B cell (primary cell): ENCODE results near the gene ATRNL1. TPM values are rescaled to one million over a fixed set of nuclear protein-coding genes. Genes with fewer than 3 reads are reported as not detected.

Experiments
- ATAC-seq: fragments of 200-7000 bp; cut with Tn5 transposase; one replicate; pipeline ENCODE4 v1.10.0; 2021; ENCODE audit warnings: low read depth, mild to moderate bottlenecking, moderate number of reproducible peaks, moderate library complexity
- CTCF ChIA-PET: fragments of 350-600 bp; sonication (Branson Sonifier 250); formaldehyde crosslinking; loops from one replicate; lab custom pipeline; 2021; ENCODE audit warnings: antibody characterized with exemption, inconsistent platforms; lab: Charles Lee
- POLR2A ChIA-PET: fragments of 350-600 bp; sonication (Branson Sonifier 250); formaldehyde crosslinking; loops from one replicate; lab custom pipeline; 2021; ENCODE audit warnings: antibody characterized with exemption; lab: Charles Lee
- DNase-seq: peaks from one replicate; pipeline ENCODE4 v3.0.0; 2013
- H2AFZ ChIP-seq: 2 replicates; pipeline ENCODE4 v1.6.1; 2012; ENCODE audit warnings: mild to moderate bottlenecking, low read depth, low read length; ENCODE audit not compliant: insufficient read depth, poor library complexity, severe bottlenecking
- H3K27ac ChIP-seq, 2 donors: 1 replicate in 1 of 2; 2 replicates in 1 of 2; pipeline ENCODE4 v1.5.1; 2012 to 2013; ENCODE audit warnings: low read length in 2 of 2, mild to moderate bottlenecking in 2 of 2, moderate library complexity in 1 of 2
- H3K27me3 ChIP-seq, 4 experiments: fragments of 200-600 bp in 1 of 4; sonication (generic) in 1 of 4; replicated peaks in 1 of 4; 1 replicate in 2 of 4; 2 replicates in 2 of 4; pipeline versions ENCODE4 v1.6.1 to v1.7.0; 2013 to 2016; ENCODE audit warnings: low read length in 3 of 4, mild to moderate bottlenecking in 2 of 4, mixed read lengths in 1 of 4, moderate library complexity in 1 of 4; ENCODE audit not compliant: insufficient read depth in 4 of 4, control insufficient read depth in 3 of 4; ENCODE audit errors: control extremely low read depth in 1 of 4
- H3K36me3 ChIP-seq, 2 experiments: replicated peaks in 1 of 2; 1 replicate in 1 of 2; 2 replicates in 1 of 2; pipeline versions ENCODE4 v1.6.1 to v1.7.1; 2013; ENCODE audit warnings: low read length in 1 of 2; ENCODE audit not compliant: insufficient read depth in 2 of 2, control insufficient read depth in 1 of 2; ENCODE audit errors: control extremely low read depth in 1 of 2, extremely low read depth in 1 of 2
- H3K4me1 ChIP-seq, 2 donors: fragments of 200-600 bp in 1 of 2; sonication (generic) in 1 of 2; 1 replicate in 1 of 2; 2 replicates in 1 of 2; pipeline versions ENCODE4 v1.5.1 to v1.6.1; 2013 to 2017; ENCODE audit warnings: low read length in 2 of 2; ENCODE audit not compliant: control insufficient read depth in 2 of 2, insufficient read depth in 2 of 2
- H3K4me2 ChIP-seq: replicated peaks from 2 replicates; pipeline ENCODE3; 2012; ENCODE audit warnings: mild to moderate bottlenecking, low read depth, low read length; ENCODE audit not compliant: poor library complexity, severe bottlenecking
- H3K4me3 ChIP-seq, 5 experiments: fragments of 200-600 bp in 1 of 5; sonication (generic) in 1 of 5; 1 replicate in 3 of 5; 2 replicates in 2 of 5; pipeline versions ENCODE4 v1.5.1 to v1.7.0; 2011 to 2016; ENCODE audit warnings: low read length in 4 of 5, mild to moderate bottlenecking in 4 of 5, low read depth in 2 of 5, control low read depth in 1 of 5, moderate library complexity in 1 of 5; ENCODE audit not compliant: insufficient read depth in 1 of 5; ENCODE audit errors: control extremely low read depth in 1 of 5, extremely low read depth in 1 of 5
- H3K79me2 ChIP-seq: fragments of 200-600 bp; sonication (generic); one replicate; pipeline ENCODE4 v1.6.0; 2016; ENCODE audit warnings: low read length; ENCODE audit not compliant: control insufficient read depth, insufficient read depth
- H3K9ac ChIP-seq: fragments of 200-600 bp; sonication (generic); 2 replicates; pipeline ENCODE4 v1.6.1; 2017; ENCODE audit warnings: mild to moderate bottlenecking, low read length, moderate library complexity
- H3K9me3 ChIP-seq, 3 donors: one replicate each; pipeline versions ENCODE4 v1.6.1 to v1.7.1; 2013; ENCODE audit warnings: low read length in 2 of 3; ENCODE audit not compliant: control insufficient read depth in 2 of 3, insufficient read depth in 1 of 3; ENCODE audit errors: control extremely low read depth in 1 of 3
- H4K20me1 ChIP-seq: 2 replicates; pipeline ENCODE4 v1.6.0; 2012; ENCODE audit warnings: mild to moderate bottlenecking, low read length; ENCODE audit not compliant: insufficient read depth, control insufficient read depth, poor library complexity, severe bottlenecking
- H3K27ac Mint-ChIP-seq: one replicate; pipeline ENCODE4 v1.8.0; 2021; ENCODE audit warnings: mixed read lengths
- H3K27me3 Mint-ChIP-seq: one replicate; pipeline ENCODE4 v1.8.0; 2021; ENCODE audit warnings: mixed read lengths
- H3K4me1 Mint-ChIP-seq: one replicate; pipeline ENCODE4 v1.8.0; 2021; ENCODE audit warnings: mixed read lengths
- H3K4me3 Mint-ChIP-seq: one replicate; pipeline ENCODE4 v1.8.0; 2021; ENCODE audit warnings: mixed read lengths
- H3K9me3 Mint-ChIP-seq: one replicate; pipeline ENCODE4 v1.8.0; 2022; ENCODE audit warnings: mixed read lengths; ENCODE audit not compliant: insufficient read depth
- CTCF ChIP-seq: fragments of 200-600 bp; IDR thresholded peaks from one replicate; pipeline ENCODE4 v1.8.0; 2022; ENCODE audit warnings: antibody characterized with exemption, mild to moderate bottlenecking
- EZH2 ChIP-seq: IDR thresholded peaks from 2 replicates; pipeline ENCODE4 v1.6.1; 2012; ENCODE audit warnings: borderline replicate concordance, low read depth, mild to moderate bottlenecking, moderate library complexity, low read length; ENCODE audit not compliant: insufficient read depth, poor library complexity, severe bottlenecking
- WGBS: methylation state at CpG from one replicate; pipeline ENCODE4 v1.1.5; 2013; ENCODE audit warnings: missing lambda C conversion rate; ENCODE audit not compliant: insufficient coverage; 5-methylcytosine and 5-hydroxymethylcytosine counted together
- intact Hi-C: fragments of 100-400 bp; cut with micrococcal nuclease; formaldehyde crosslinking; loops from one replicate; pipeline ENCODE4 v1.10.0; 2022
- polyA plus RNA-seq: library from polyadenylated mRNA; depleted of rRNA; stranded (reverse); fragments of >200 nt; gene quantifications from 2 replicates; pipeline ENCODE4 v1.2.3, GENCODE V29; 2012
- total RNA-seq, 2 donors: library from RNA; stranded (reverse); fragments of 120-200 nt in 1 of 2; gene quantifications; 1 replicate in 1 of 2; 2 replicates in 1 of 2; pipeline versions ENCODE4 v1.2.3 to v1.2.4, GENCODE V29; 2013 to 2022

ATRNL1 gene
- total and polyA plus RNA-seq, 2 donors (not counting 1 experiment from before 2014, with no cell fraction given), result 0.24 to 2.2 TPM

GRCh38 chr10:115720121-115720520 lies 627.0 kb downstream of the ATRNL1 start:
- H3K27me3 Mint-ChIP-seq, result no peaks in the 10 kb centered on the region
- no peak overlapping the region for H3K4me3 ChIP-seq
- CTCF ChIA-PET, result no interaction called here
- H3K9ac ChIP-seq, result no peak overlapping the region
- DNase-seq (no peak), ATAC-seq (no peak)
- H3K9me3 ChIP-seq, result no peaks in the 10 kb centered on the region
- POLR2A ChIA-PET, result no interaction called here
- no peaks in the 10 kb centered on the region for H3K36me3 ChIP-seq
- WGBS, result no CpG with 5 or more reads among the region's 2 CpGs
- H3K79me2 ChIP-seq, result no peaks in the 10 kb centered on the region
- no peak overlapping the region for H2AFZ ChIP-seq
- no peaks in the 10 kb centered on the region for H3K4me1 ChIP-seq
- TF ChIP-seq EZH2, result no peak
- TF ChIP-seq CTCF, result no peak
- intact Hi-C loops, result no loop called here
- H3K27ac ChIP-seq, result no peak overlapping the region
- no peak overlapping the region for H3K4me2 ChIP-seq
- H3K27me3 ChIP-seq, result no peaks in the 10 kb centered on the region
- H3K4me3 Mint-ChIP-seq, result no peak overlapping the region
- H3K27ac Mint-ChIP-seq, result no peak overlapping the region
- H3K4me1 Mint-ChIP-seq, result no peaks in the 10 kb centered on the region
- no peaks in the 10 kb centered on the region for H4K20me1 ChIP-seq
- H3K9me3 Mint-ChIP-seq, result peaks cover 3% of the 10 kb centered on the region

GRCh38 chr10:115727129-115727528 lies 634.0 kb downstream of the ATRNL1 start:
- Histone ChIP-seq H3K9ac (no peak overlapping the region), H3K9me3 (no peaks in the 10 kb centered on the region), H3K4me1 (no peaks in the 10 kb centered on the region), H3K4me2 (no peak overlapping the region), H3K4me3 (no peak overlapping the region), H3K27ac (no peak overlapping the region), H3K36me3 (no peaks in the 10 kb centered on the region), H4K20me1 (no peaks in the 10 kb centered on the region), H3K79me2 (no peaks in the 10 kb centered on the region), H2AFZ (no peak overlapping the region), H3K27me3 (no peaks in the 10 kb centered on the region)
- H3K4me3 Mint-ChIP-seq, result no peak overlapping the region
- POLR2A ChIA-PET, result no interaction called here
- TF ChIP-seq CTCF (no peak), EZH2 (no peak)
- no peak overlapping the region for H3K27ac Mint-ChIP-seq
- CTCF ChIA-PET, result no interaction called here
- intact Hi-C loops, result no loop called here
- no peak for ATAC-seq
- DNase-seq, result no peak
- H3K4me1 Mint-ChIP-seq, result no peaks in the 10 kb centered on the region
- H3K9me3 Mint-ChIP-seq, result no peaks in the 10 kb centered on the region
- no CpG with 5 or more reads among the region's 5 CpGs for WGBS
- no peaks in the 10 kb centered on the region for H3K27me3 Mint-ChIP-seq
